Measurements from ENCODE around the gene C4orf54.

Gene C4orf54

GRCh38 chr4:99651811-99652485 lies 5.7 kb downstream of the C4orf54 start:
- no peak for DNase-seq

- no peak for DNase-seq
Measured at GRCh38 chr4:99651016-99651769, 6.4 kb downstream of the C4orf54 start.

- DNase-seq = no peak
Measured at GRCh38 chr4:99649778-99650177, 7.8 kb downstream of the C4orf54 start.

- no peak for DNase-seq
Measured at GRCh38 chr4:99649208-99649607, 8.4 kb downstream of the C4orf54 start.

- DNase-seq = no peak
Measured at GRCh38 chr4:99648321-99648720, 9.3 kb downstream of the C4orf54 start.

GRCh38 chr4:99647071-99647470 lies 10.6 kb downstream of the C4orf54 start:
- no peak for DNase-seq

GRCh38 chr4:99645638-99646037 lies 12.0 kb downstream of the C4orf54 start:
- DNase-seq = no peak

- no peak for DNase-seq
Measured at GRCh38 chr4:99645036-99645435, 12.6 kb downstream of the C4orf54 start.

- no peak for DNase-seq
Measured at GRCh38 chr4:99644453-99644852, 13.2 kb downstream of the C4orf54 start.

GRCh38 chr4:99642725-99643489 lies 14.7 kb downstream of the C4orf54 start:
- DNase-seq = no peak

- DNase-seq = no peak
Measured at GRCh38 chr4:99640676-99641075, 17.0 kb downstream of the C4orf54 start.

GRCh38 chr4:99637174-99637573 lies 20.5 kb downstream of the C4orf54 start:
- no peak for DNase-seq

GRCh38 chr4:99636422-99636821 lies 21.2 kb downstream of the C4orf54 start:
- DNase-seq = no peak

- no peak for DNase-seq
Measured at GRCh38 chr4:99635601-99636000, 22.0 kb downstream of the C4orf54 start.

- DNase-seq = no peak
Measured at GRCh38 chr4:99634742-99635360, 22.8 kb downstream of the C4orf54 start.

- DNase-seq = no peak
Measured at GRCh38 chr4:99633772-99634171, 23.9 kb downstream of the C4orf54 start.

- no peak for DNase-seq
Measured at GRCh38 chr4:99630857-99631360, 26.7 kb downstream of the C4orf54 start.

- no peak for DNase-seq
Measured at GRCh38 chr4:99629962-99630554, 27.6 kb downstream of the C4orf54 start.

- no peak for DNase-seq
Measured at GRCh38 chr4:99628040-99628439, 29.6 kb downstream of the C4orf54 start.

GRCh38 chr4:99625369-99625768 lies 32.3 kb downstream of the C4orf54 start:
- DNase-seq = no peak

GRCh38 chr4:99624141-99624719 lies 33.4 kb downstream of the C4orf54 start:
- peak; percentile 29 to 55 (median 35) for DNase-seq

GRCh38 chr4:99622341-99622740 lies 35.3 kb downstream of the C4orf54 start:
- DNase-seq = no peak

Measured in suppressor macrophage treated with lipopolysaccharide for 1 hour (primary cell).